Psoas muscle (tissue), 8 donors: Measurements from ENCODE around the gene ATP7B. TPM values are rescaled to one million over a fixed set of nuclear protein-coding genes. Genes with fewer than 3 reads are reported as not detected.

Source experiments
- ATAC-seq, 4 donors: fragments of 200-7000 bp; cut with Tn5 transposase; one replicate each; pipeline ENCODE4 v1.9.1; 2020; ENCODE audit warnings: moderate library complexity in 3 of 4, mild to moderate bottlenecking in 2 of 4
- DNase-seq, 2 donors: peaks; one replicate each; pipeline ENCODE4 v3.0.0-alpha.2; 2020
- H3K27ac ChIP-seq: fragments of 200-600 bp; one replicate; pipeline ENCODE4 v1.8.0; 2022
- H3K27me3 ChIP-seq, 3 donors: fragments of 200-600 bp in 1 of 3; one replicate each; pipeline versions ENCODE4 v1.6.1 to v1.8.0; 2013 to 2022; ENCODE audit warnings: low read length in 2 of 3, mild to moderate bottlenecking in 2 of 3, moderate library complexity in 1 of 3; ENCODE audit not compliant: insufficient read depth in 3 of 3
- H3K36me3 ChIP-seq, 2 donors: fragments of 200-600 bp in 1 of 2; one replicate each; pipeline versions ENCODE4 v1.6.1 to v1.8.0; 2013 to 2022; ENCODE audit warnings: low read depth in 1 of 2, mild to moderate bottlenecking in 1 of 2, moderate library complexity in 1 of 2; ENCODE audit not compliant: insufficient read depth in 1 of 2
- H3K4me1 ChIP-seq: fragments of 200-600 bp; one replicate; pipeline ENCODE4 v1.8.0; 2022
- H3K4me3 ChIP-seq: fragments of 200-600 bp; one replicate; pipeline ENCODE4 v1.8.0; 2022; ENCODE audit warnings: mild to moderate bottlenecking
- H3K9me3 ChIP-seq: fragments of 200-600 bp; one replicate; pipeline ENCODE4 v1.8.0; 2022
- CTCF ChIP-seq: fragments of 200-600 bp; IDR thresholded peaks from one replicate; pipeline ENCODE4 v1.8.0; 2022; ENCODE audit warnings: antibody characterized with exemption
- WGBS, 3 donors: extraction: QIAGEN DNeasy Blood & Tissue Kit; methylation state at CpG; one replicate each; pipeline versions ENCODE4 v1.1.6 to v1.1.7; 2013; 5-methylcytosine and 5-hydroxymethylcytosine counted together
- intact Hi-C, 2 donors: fragments of 100-400 bp; cut with DNase I; formaldehyde crosslinking; loops; one replicate each; pipeline versions ENCODE4 v1.11.0 to v1.14.2; 2022
- polyA plus RNA-seq, 3 donors: library from polyadenylated mRNA; stranded (reverse); fragments of 200-250 nt; gene quantifications; one replicate each; pipeline ENCODE4 v1.2.3, GENCODE V29; 2013
- total RNA-seq, 4 donors: library from RNA; stranded (reverse); fragmentation: NEBNext Ultra II Directional in 2 of 4; extraction: Animal tissue kit (Norgen Biotek cat#: 25700) in 2 of 4; gene quantifications; one replicate each; pipeline versions ENCODE4 v1.2.1 to v1.2.4, GENCODE V29; 2021 to 2023
- donor health status: healthy with polysubstance abuse.
- donor health status: DM: no; HTN: no; CAD: no; lungs with moderate emphysema.
- donor health status: Bipolar disorder and iron deficiency.
- donor health status: healthy.
- donor health status: DM: yes; HTN: yes; CAD: no.
- donor health status: DM: no; HTN: no; CAD: no.
- donor health status: DM: no; HTN: no; CAD: no.
- donor health status: DM: yes; HTN: yes; CAD: no.

The ATP7B gene
- total and polyA plus RNA-seq, 7 donors: 0.72 to 3.5 (median 1.3) TPM

- ATAC-seq: peak; percentile 65 to 87 (median 76)
- 29 to 31% (median 30%) methylated on average over 13 of the region's 13 CpGs for WGBS, 3 donors
- intact Hi-C loops: loop anchor here in 1 of 2 donors (5.0 kb wide), 1 partner anchor 128 kb away; the partner anchor contains the start of gene NEK5
- H3K27me3 ChIP-seq: no peaks in the 10 kb centered on the region
- H3K9me3 ChIP-seq: no peaks in the 10 kb centered on the region
- no peak for TF ChIP-seq CTCF
- H3K27ac ChIP-seq: no peak overlapping the region
- peak overlapping the region; percentile 6 for H3K4me3 ChIP-seq
- DNase-seq: peak; percentile 44 to 80
- H3K4me1 ChIP-seq: peaks cover 28% of the 10 kb centered on the region
- no peaks in the 10 kb centered on the region for H3K36me3 ChIP-seq
Measured at GRCh38 chr13:51999510-51999911, 11.7 kb downstream of the ATP7B start.

- no peak for TF ChIP-seq CTCF
- ATAC-seq (peak in 1 of 4 donors; percentile 18), DNase-seq (no peak)
- Histone ChIP-seq H3K4me3 (peak overlapping the region; percentile 6), H3K27me3 (no peaks in the 10 kb centered on the region), H3K36me3 (no peaks in the 10 kb centered on the region), H3K27ac (no peak overlapping the region), H3K4me1 (peaks cover 28% of the 10 kb centered on the region), H3K9me3 (no peaks in the 10 kb centered on the region)
- intact Hi-C loops: loop anchor here in 1 of 2 donors (5.0 kb wide), 1 partner anchor 128 kb away; the partner anchor contains the start of gene NEK5
- 23 to 34% (median 26%) methylated on average over 6 of the region's 6 CpGs for WGBS, 3 donors
Measured at GRCh38 chr13:51998723-51999509, 12.3 kb downstream of the ATP7B start.

- TF ChIP-seq CTCF: no peak
- intact Hi-C loops: loop anchor here in 1 of 2 donors (5.0 kb wide), 1 partner anchor 130 kb away; the partner anchor contains the start of gene NEK5
- H3K36me3 ChIP-seq: no peaks in the 10 kb centered on the region
- WGBS, 3 donors: 68 to 88% (median 70%) methylated on average over 8 of the region's 8 CpGs
- peaks cover 28% of the 10 kb centered on the region for H3K4me1 ChIP-seq
- H3K4me3 ChIP-seq: no peak overlapping the region
- H3K27me3 ChIP-seq: no peaks in the 10 kb centered on the region
- H3K9me3 ChIP-seq: no peaks in the 10 kb centered on the region
- ATAC-seq: no peak
- H3K27ac ChIP-seq: no peak overlapping the region
- no peak for DNase-seq
Measured at GRCh38 chr13:51997641-51998330, 13.5 kb downstream of the ATP7B start.

GRCh38 chr13:51997186-51997585 is 14.1 kb downstream of the ATP7B start:
- Histone ChIP-seq H3K9me3 (no peaks in the 10 kb centered on the region), H3K27ac (no peak overlapping the region), H3K36me3 (no peaks in the 10 kb centered on the region), H3K4me3 (no peak overlapping the region), H3K27me3 (no peaks in the 10 kb centered on the region), H3K4me1 (peaks cover 28% of the 10 kb centered on the region)
- WGBS, 3 donors: 96 to 97% (median 96%) methylated on average over 2 of the region's 2 CpGs
- ATAC-seq (no peak), DNase-seq (no peak)
- intact Hi-C loops: loop anchor here in 1 of 2 donors (5.0 kb wide), 1 partner anchor 130 kb away; the partner anchor contains the start of gene NEK5
- no peak for TF ChIP-seq CTCF
